Fibroblast of lung (primary cell): ENCODE results near the gene DNAH10. TPM values are rescaled to one million over a fixed set of nuclear protein-coding genes. Genes with fewer than 3 reads are reported as not detected.

ENCODE experiments used
- DNase-seq, 2 donors: peaks; one replicate each; pipeline versions ENCODE4 v3.0.0 to v3.0.0-alpha.2; 2010; ENCODE audit warnings: low read depth in 2 of 2
- H2AFZ ChIP-seq: 2 replicates; pipeline ENCODE4 v1.5.1; 2012; ENCODE audit warnings: low read length, control low read depth, inconsistent platforms
- H3K27ac ChIP-seq: 2 replicates; pipeline ENCODE4 v1.5.1; 2011; ENCODE audit warnings: low read length, control low read depth; ENCODE audit not compliant: insufficient read depth
- H3K27me3 ChIP-seq: 2 replicates; pipeline ENCODE4 v1.5.1; 2011; ENCODE audit warnings: mild to moderate bottlenecking, low read length; ENCODE audit not compliant: control insufficient read depth, insufficient read depth
- H3K36me3 ChIP-seq: 2 replicates; pipeline ENCODE4 v1.5.1; 2011; ENCODE audit warnings: low read length; ENCODE audit not compliant: control insufficient read depth, insufficient read depth
- H3K4me1 ChIP-seq: 2 replicates; pipeline ENCODE4 v1.5.1; 2011; ENCODE audit warnings: low read length; ENCODE audit not compliant: control insufficient read depth, insufficient read depth; ENCODE audit errors: extremely low read depth
- H3K4me2 ChIP-seq: 2 replicates; pipeline ENCODE4 v1.5.1; 2011; ENCODE audit warnings: low read length, control low read depth; ENCODE audit not compliant: insufficient read depth; ENCODE audit errors: extremely low read depth
- H3K4me3 ChIP-seq, 4 experiments: fragments of 200-600 bp in 1 of 4; sonication (generic) in 1 of 4; replicated peaks in 1 of 4; 2 replicates each; pipeline ENCODE4 v1.5.1; 2011 to 2016; ENCODE audit warnings: low read length in 4 of 4, low read depth in 3 of 4, mild to moderate bottlenecking in 3 of 4, control low read depth in 2 of 4, inconsistent platforms in 1 of 4, mixed read lengths in 1 of 4; ENCODE audit not compliant: insufficient read depth in 1 of 4; ENCODE audit errors: control extremely low read depth in 1 of 4
- H3K79me2 ChIP-seq: 2 replicates; pipeline ENCODE4 v1.5.1; 2012; ENCODE audit warnings: mild to moderate bottlenecking, low read length, inconsistent platforms; ENCODE audit not compliant: control insufficient read depth, insufficient read depth
- H3K9ac ChIP-seq: 2 replicates; pipeline ENCODE4 v1.5.1; 2011; ENCODE audit warnings: mild to moderate bottlenecking, low read length, control low read depth; ENCODE audit not compliant: insufficient read depth
- H3K9me3 ChIP-seq: 2 replicates; pipeline ENCODE4 v1.5.1; 2012; ENCODE audit warnings: low read depth, low read length; ENCODE audit not compliant: control insufficient read depth, insufficient read depth
- H4K20me1 ChIP-seq: 2 replicates; pipeline ENCODE4 v1.5.1; 2011; ENCODE audit warnings: low read length; ENCODE audit not compliant: control insufficient read depth, insufficient read depth; ENCODE audit errors: extremely low read depth
- CTCF ChIP-seq, 2 donors: IDR thresholded peaks in 1 of 2; conservative IDR thresholded peaks in 1 of 2; 1 replicate in 1 of 2; 2 replicates in 1 of 2; pipeline ENCODE4 v1.5.1; 2011 to 2012; ENCODE audit warnings: low read length in 2 of 2, control low read depth in 1 of 2, inconsistent platforms in 1 of 2, low read depth in 1 of 2, mild to moderate bottlenecking in 1 of 2
- EZH2 ChIP-seq: IDR thresholded peaks from 2 replicates; pipeline ENCODE4 v1.5.1; 2012; ENCODE audit warnings: low read length, control low read depth, mild to moderate bottlenecking; ENCODE audit errors: missing control alignments
- polyA plus RNA-seq, 2 donors: library from polyadenylated mRNA; depleted of rRNA in 1 of 2; stranded (reverse) in 1 of 2; unstranded in 1 of 2; fragments of >200 nt; gene quantifications; 2 replicates each; pipeline ENCODE4 v1.2.1, GENCODE V29; 2011 to 2012; ENCODE audit warnings: missing spikeins in 1 of 2
- total RNA-seq: library from RNA; depleted of rRNA; stranded (reverse); fragments of >200 nt; gene quantifications from 2 replicates; pipeline ENCODE4 v1.2.1, GENCODE V29; 2014

DNAH10 gene
- total and polyA plus RNA-seq, 2 donors (not counting 1 experiment from before 2014, with no cell fraction given) = 0.06 to 0.33 TPM

GRCh38 chr12:123924539-123924938 is 162.4 kb downstream of the DNAH10 start:
- Histone ChIP-seq H3K79me2 (no peaks in the 10 kb centered on the region), H3K27me3 (no peaks in the 10 kb centered on the region), H3K9ac (no peak overlapping the region), H3K4me3 (no peak overlapping the region), H3K36me3 (no peaks in the 10 kb centered on the region), H3K4me2 (no peak overlapping the region), H3K27ac (no peak overlapping the region), H4K20me1 (no peaks in the 10 kb centered on the region), H3K4me1 (no peaks in the 10 kb centered on the region), H3K9me3 (no peaks in the 10 kb centered on the region), H2AFZ (no peak overlapping the region)
- no peak for DNase-seq
- no peak for TF ChIP-seq EZH2
- TF ChIP-seq CTCF (conservative IDR thresholded peaks at IDR 0.05 in 1 of 2, IDR thresholded peaks at IDR 0.05 in 1 of 2; ENCODE audit: low read depth in 1 of 2, low read length in 2 of 2) = no peak

GRCh38 chr12:123928274-123928865 is 166.3 kb downstream of the DNAH10 start:
- H2AFZ ChIP-seq = no peak overlapping the region
- no peak overlapping the region for H3K9ac ChIP-seq
- H3K4me2 ChIP-seq = no peak overlapping the region
- no peaks in the 10 kb centered on the region for H3K27me3 ChIP-seq
- no peaks in the 10 kb centered on the region for H3K79me2 ChIP-seq
- H3K27ac ChIP-seq = no peak overlapping the region
- no peaks in the 10 kb centered on the region for H3K4me1 ChIP-seq
- no peaks in the 10 kb centered on the region for H3K36me3 ChIP-seq
- H3K9me3 ChIP-seq = no peaks in the 10 kb centered on the region
- DNase-seq = no peak
- TF ChIP-seq EZH2 (no peak), CTCF (conservative IDR thresholded peaks at IDR 0.05 in 1 of 2, IDR thresholded peaks at IDR 0.05 in 1 of 2; ENCODE audit: low read depth in 1 of 2, low read length in 2 of 2) (no peak)
- H4K20me1 ChIP-seq = no peaks in the 10 kb centered on the region
- no peak overlapping the region for H3K4me3 ChIP-seq

GRCh38 chr12:123928897-123929296 is 166.8 kb downstream of the DNAH10 start:
- H3K79me2 ChIP-seq = no peaks in the 10 kb centered on the region
- no peak for TF ChIP-seq EZH2
- no peak for TF ChIP-seq CTCF (conservative IDR thresholded peaks at IDR 0.05 in 1 of 2, IDR thresholded peaks at IDR 0.05 in 1 of 2; ENCODE audit: low read depth in 1 of 2, low read length in 2 of 2)
- H2AFZ ChIP-seq = no peak overlapping the region

More at GRCh38 chr12:123928897-123929296, 166.8 kb downstream of the DNAH10 start:
- Histone ChIP-seq H3K4me1 (no peaks in the 10 kb centered on the region), H3K27me3 (no peaks in the 10 kb centered on the region), H3K4me2 (no peak overlapping the region), H3K9me3 (no peaks in the 10 kb centered on the region), H3K27ac (no peak overlapping the region), H3K36me3 (no peaks in the 10 kb centered on the region), H3K4me3 (no peak overlapping the region), H3K9ac (no peak overlapping the region), H4K20me1 (no peaks in the 10 kb centered on the region)
- DNase-seq = no peak
